PC-9 (cell line): ENCODE data around the gene LPIN2.

Source experiments
- CTCF ChIP-seq: fragments of 200-600 bp; sonication (generic); conservative IDR thresholded peaks from 2 replicates; pipeline ENCODE4 v1.6.1; 2017; ENCODE audit warnings: mixed run types, antibody characterized with exemption, mild to moderate bottlenecking, moderate library complexity
- EZH2 ChIP-seq: fragments of 200-600 bp; sonication (generic); IDR thresholded peaks from 2 replicates; pipeline ENCODE4 v1.8.0; 2017; ENCODE audit warnings: antibody characterized with exemption, low read depth

- TF ChIP-seq CTCF = no peak
- TF ChIP-seq EZH2 = no peak
Observed at GRCh38 chr18:3036108-3036507, 23.2 kb upstream of the LPIN2 start.
